T-cell (primary cell): Measurements from ENCODE around the gene PELI3. TPM values are rescaled to one million over a fixed set of nuclear protein-coding genes. Genes with fewer than 3 reads are reported as not detected.
A peak's percentile ranks its signal among the peaks of the same experiment; 100 is the strongest.

Experiments used
- ATAC-seq, 4 experiments: fragments of 200-7000 bp in 3 of 4; fragments of 150-1000 bp in 1 of 4; cut with Tn5 transposase; replicated peaks in 1 of 4; 1 replicate in 3 of 4; 2 replicates in 1 of 4; pipeline ENCODE4 v1.10.0; 2021; ENCODE audit warnings: moderate library complexity in 3 of 4, mild to moderate bottlenecking in 2 of 4, moderate number of reproducible peaks in 1 of 4
- CTCF ChIA-PET, 2 donors: fragments of 300-600 bp; sonication (Branson Sonifier 250); formaldehyde crosslinking; loops; one replicate each; lab custom pipeline; 2022; ENCODE audit warnings: antibody characterized with exemption in 2 of 2; lab: Charles Lee
- POLR2A ChIA-PET, 2 donors: fragments of 300-600 bp; sonication (Branson Sonifier 250); formaldehyde crosslinking; loops; one replicate each; lab custom pipeline; 2022; ENCODE audit warnings: antibody characterized with exemption in 2 of 2; lab: Charles Lee
- DNase-seq, 35 experiments: peaks; one replicate each; pipeline versions ENCODE4 v3.0.0 to v3.0.0-alpha.2; 2013 to 2023
- H3K27ac ChIP-seq: one replicate; pipeline ENCODE4 v1.5.1; 2013; ENCODE audit warnings: low read length
- H3K27me3 ChIP-seq, 2 experiments: replicated peaks in 1 of 2; 1 replicate in 1 of 2; 2 replicates in 1 of 2; pipeline versions ENCODE4 v1.6.1 to v1.7.0; 2013; ENCODE audit warnings: low read length in 1 of 2, mixed read lengths in 1 of 2; ENCODE audit not compliant: control insufficient read depth in 2 of 2, insufficient read depth in 2 of 2; ENCODE audit errors: extremely low read depth in 1 of 2
- H3K36me3 ChIP-seq, 2 donors: 1 replicate in 1 of 2; 2 replicates in 1 of 2; pipeline versions ENCODE4 v1.6.1 to v1.7.0; 2013; ENCODE audit warnings: low read length in 1 of 2; ENCODE audit not compliant: control insufficient read depth in 2 of 2, insufficient read depth in 1 of 2; ENCODE audit errors: extremely low read depth in 1 of 2
- H3K4me1 ChIP-seq, 2 experiments: 1 replicate in 1 of 2; 2 replicates in 1 of 2; pipeline versions ENCODE4 v1.6.1 to v1.7.0; 2013; ENCODE audit warnings: low read length in 2 of 2, mixed read lengths in 1 of 2; ENCODE audit not compliant: insufficient read depth in 2 of 2, control insufficient read depth in 1 of 2; ENCODE audit errors: extremely low read depth in 1 of 2
- H3K4me3 ChIP-seq, 2 donors: 1 replicate in 1 of 2; 2 replicates in 1 of 2; pipeline versions ENCODE4 v1.5.1 to v1.7.0; 2013; ENCODE audit warnings: mild to moderate bottlenecking in 2 of 2, low read length in 1 of 2, moderate library complexity in 1 of 2; ENCODE audit not compliant: control insufficient read depth in 1 of 2; ENCODE audit errors: extremely low read depth in 1 of 2
- H3K9me3 ChIP-seq: 2 replicates; pipeline ENCODE4 v1.7.0; 2013
- H3K27ac Mint-ChIP-seq, 2 donors: one replicate each; pipeline ENCODE4 v1.8.0; 2020 to 2021; ENCODE audit warnings: mild to moderate bottlenecking in 2 of 2, mixed read lengths in 2 of 2
- H3K27me3 Mint-ChIP-seq, 2 donors: one replicate each; pipeline ENCODE4 v1.8.0; 2021 to 2022; ENCODE audit warnings: mixed read lengths in 2 of 2
- H3K36me3 Mint-ChIP-seq: one replicate; pipeline ENCODE4 v1.8.0; 2021; ENCODE audit warnings: mixed read lengths
- H3K4me1 Mint-ChIP-seq, 3 donors: one replicate each; pipeline ENCODE4 v1.8.0; 2020 to 2022; ENCODE audit warnings: mixed read lengths in 3 of 3, mild to moderate bottlenecking in 1 of 3
- H3K4me3 Mint-ChIP-seq, 3 donors: one replicate each; pipeline ENCODE4 v1.8.0; 2020 to 2022; ENCODE audit warnings: mild to moderate bottlenecking in 3 of 3, mixed read lengths in 3 of 3, moderate library complexity in 3 of 3
- H3K9me3 Mint-ChIP-seq, 3 donors: one replicate each; pipeline ENCODE4 v1.8.0; 2020 to 2022; ENCODE audit warnings: mixed read lengths in 3 of 3
- WGBS: methylation state at CpG from one replicate; pipeline ENCODE4 v1.1.5; 2013; ENCODE audit warnings: missing lambda C conversion rate; ENCODE audit not compliant: insufficient coverage; 5-methylcytosine and 5-hydroxymethylcytosine counted together
- total RNA-seq, 35 experiments: library from RNA in 6 of 35; stranded (reverse) in 6 of 35; fragments of 120-200 nt in 1 of 35; gene quantifications; one replicate each; pipeline versions ENCODE4 v1.2.1 to v1.2.4 and lab custom pipeline; 2013 to 2026

PELI3 gene
- total RNA-seq, 5 donors from 2014 or later (not counting 1 experiment from before 2014, with no cell fraction given) = 12.9 to 22.0 (median 13.8) TPM

GRCh38 chr11:66420671-66421476, 45.8 kb upstream of the PELI3 start, which contains the start of gene NPAS4:
Gene NPAS4 (plus strand): TSS chr11:66421035. CDS start chr11:66421180, 145 bp downstream.
- Histone ChIP-seq H3K27ac (no peak within 1 kb of the TSS), H3K4me1 (peaks cover 0 to 14% of the 10 kb centered on the region in 2 experiments), H3K27me3 (peaks cover 5 to 53% of the 10 kb centered on the region in 2 experiments), H3K4me3 (no peak within 1 kb of the TSS), H3K9me3 (no peaks in the 10 kb centered on the region), H3K36me3 (no peaks in the 10 kb centered on the region)
- H3K4me1 Mint-ChIP-seq = peaks cover 6 to 11% (median 9%) of the 10 kb centered on the region in 3 donors
- CTCF ChIA-PET = interaction anchor here in 1 of 2 donors (0.7 to 1.2 kb wide), 6 partner anchors 10 to 132 kb away, joined by 3 to 4 read pairs (median 3); partner anchors contain the start of genes MRPL11 and YIF1A
- ATAC-seq (no peak), DNase-seq (no peak)
- POLR2A ChIA-PET = no interaction called here
- H3K36me3 Mint-ChIP-seq = no peaks in the 10 kb centered on the region
- H3K9me3 Mint-ChIP-seq = peaks cover 0 to 11% (median 0%) of the 10 kb centered on the region in 3 donors
- 24% methylated on average over 50 of the region's 71 CpGs for WGBS
- H3K27ac Mint-ChIP-seq = no peak within 1 kb of the TSS
- H3K4me3 Mint-ChIP-seq = no peak within 1 kb of the TSS
- peaks cover 34 to 35% of the 10 kb centered on the region in 2 donors for H3K27me3 Mint-ChIP-seq

DNA sequence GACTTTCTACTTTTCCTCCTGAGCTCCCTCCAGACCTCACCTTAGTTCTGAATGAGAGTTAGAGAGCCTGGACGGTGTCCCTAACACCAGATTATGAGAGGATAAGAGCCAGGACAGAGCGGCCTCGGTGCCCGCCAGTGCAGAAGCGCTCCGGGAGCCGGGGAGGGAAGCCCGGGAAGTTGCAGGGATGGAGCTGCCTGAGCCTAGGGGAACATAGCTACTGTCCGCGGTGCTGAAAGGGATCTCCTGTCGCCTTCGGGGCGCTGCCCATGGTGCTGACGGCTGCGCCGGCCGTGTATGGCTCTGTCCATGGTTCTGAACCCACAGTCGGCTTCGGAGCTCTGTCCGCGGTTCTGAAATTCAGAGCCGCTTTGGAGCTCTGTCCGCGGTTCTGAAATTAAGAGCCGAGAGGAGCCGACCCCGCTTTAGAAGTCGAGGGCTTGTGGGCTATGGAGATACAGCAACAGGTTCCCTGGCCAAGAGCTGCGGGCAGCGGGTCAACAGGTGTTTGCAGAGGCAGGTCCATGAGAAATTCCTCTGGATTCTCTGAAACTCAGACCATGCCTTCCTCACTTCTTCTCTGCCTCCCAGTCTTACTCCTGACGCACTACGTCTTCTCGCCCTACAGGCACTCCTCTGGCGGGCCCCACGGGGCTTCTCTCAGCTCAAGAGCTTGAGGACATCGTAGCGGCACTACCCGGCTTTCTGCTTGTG, 45.1 kb upstream of the PELI3 start:
- ChIA-PET CTCF (interaction anchor here in 1 of 2 donors (0.7 to 1.2 kb wide), 6 partner anchors 11 to 132 kb away, joined by 3 to 4 read pairs (median 3); partner anchors contain the start of genes MRPL11 and YIF1A), POLR2A (no interaction called here)
- peak; percentile 66 to 95 (median 84) for DNase-seq
- Histone ChIP-seq H3K36me3 (no peaks in the 10 kb centered on the region), H3K4me1 (peaks cover 0 to 14% of the 10 kb centered on the region in 2 experiments), H3K27me3 (peaks cover 5 to 52% of the 10 kb centered on the region in 2 experiments), H3K4me3 (no peak overlapping the region), H3K27ac (no peak overlapping the region), H3K9me3 (no peaks in the 10 kb centered on the region)
- no peaks in the 10 kb centered on the region for H3K36me3 Mint-ChIP-seq
- H3K9me3 Mint-ChIP-seq = peaks cover 0 to 11% (median 0%) of the 10 kb centered on the region in 3 donors
- H3K4me1 Mint-ChIP-seq = peaks cover 6 to 11% (median 9%) of the 10 kb centered on the region in 3 donors
- no peak overlapping the region for H3K27ac Mint-ChIP-seq
- ATAC-seq = peak; percentile 79 to 94 (median 84)
- no peak overlapping the region for H3K4me3 Mint-ChIP-seq
- H3K27me3 Mint-ChIP-seq = peaks cover 27% of the 10 kb centered on the region in 2 donors
- 16% methylated on average over 36 of the region's 38 CpGs for WGBS

- H3K27me3 ChIP-seq = peaks cover 0 to 20% of the 10 kb centered on the region in 2 experiments
- Mint-ChIP-seq H3K9me3 (no peaks in the 10 kb centered on the region), H3K4me1 (peaks cover 0 to 5% (median 4%) of the 10 kb centered on the region in 3 donors), H3K27me3 (no peaks in the 10 kb centered on the region), H3K4me3 (no peak overlapping the region), H3K27ac (no peak overlapping the region), H3K36me3 (peaks cover under 1% of the 10 kb centered on the region)
- ATAC-seq (no peak), DNase-seq (no peak)
- ChIA-PET CTCF (interaction anchor here in 1 of 2 donors (0.7 kb wide), 1 partner anchor 12 kb away, joined by 3 read pairs; the partner anchor contains the start of gene MRPL11), POLR2A (no interaction called here)
- 73% methylated on average over 20 of the region's 23 CpGs for WGBS
- no peaks in the 10 kb centered on the region for H3K9me3 ChIP-seq
- H3K27ac ChIP-seq = no peak overlapping the region
- H3K4me1 ChIP-seq = peaks cover 0 to 2% of the 10 kb centered on the region in 2 experiments
- H3K36me3 ChIP-seq = no peaks in the 10 kb centered on the region
- H3K4me3 ChIP-seq = no peak overlapping the region
Observed at GRCh38 chr11:66426314-66426713, 40.4 kb upstream of the PELI3 start.

DNA sequence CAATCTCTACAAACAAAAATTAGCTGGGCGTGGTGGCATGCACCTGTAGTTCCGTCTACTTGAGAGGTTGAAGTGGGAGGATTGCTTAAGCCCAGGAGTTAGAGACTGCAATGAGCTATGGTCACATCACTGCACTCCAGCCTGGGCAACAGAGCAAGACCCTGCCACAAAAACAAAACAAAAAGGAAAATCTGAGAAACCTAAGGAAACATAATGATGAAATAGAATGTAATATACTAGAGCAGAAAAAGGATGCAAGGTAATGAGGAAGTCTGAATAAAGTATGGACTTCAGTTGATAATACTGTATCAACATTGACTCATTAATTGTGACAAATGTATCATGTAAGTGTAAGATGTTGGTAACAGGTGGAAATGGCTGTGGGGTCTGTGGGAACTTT, 37.8 kb upstream of the PELI3 start:
- WGBS = no CpG with 5 or more reads among the region's 2 CpGs
- no peak overlapping the region for H3K4me3 Mint-ChIP-seq
- POLR2A ChIA-PET = no interaction called here
- Histone ChIP-seq H3K27me3 (peaks cover 0 to 20% of the 10 kb centered on the region in 2 experiments), H3K4me1 (no peaks in the 10 kb centered on the region), H3K36me3 (peaks cover 3 to 5% of the 10 kb centered on the region in 2 donors), H3K4me3 (no peak overlapping the region), H3K9me3 (no peaks in the 10 kb centered on the region), H3K27ac (no peak overlapping the region)
- H3K4me1 Mint-ChIP-seq = peaks cover 0 to 2% (median 0%) of the 10 kb centered on the region in 3 donors
- ATAC-seq (no peak), DNase-seq (no peak)
- no peak overlapping the region for H3K27ac Mint-ChIP-seq
- H3K9me3 Mint-ChIP-seq = no peaks in the 10 kb centered on the region
- CTCF ChIA-PET = interaction anchor here in 1 of 2 donors (0.7 to 1.2 kb wide), 3 partner anchors 10 to 40 kb away, joined by 3 read pairs; partner anchors contain the start of gene MRPL11
- no peaks in the 10 kb centered on the region for H3K27me3 Mint-ChIP-seq
- peaks cover 11% of the 10 kb centered on the region for H3K36me3 Mint-ChIP-seq

DNA sequence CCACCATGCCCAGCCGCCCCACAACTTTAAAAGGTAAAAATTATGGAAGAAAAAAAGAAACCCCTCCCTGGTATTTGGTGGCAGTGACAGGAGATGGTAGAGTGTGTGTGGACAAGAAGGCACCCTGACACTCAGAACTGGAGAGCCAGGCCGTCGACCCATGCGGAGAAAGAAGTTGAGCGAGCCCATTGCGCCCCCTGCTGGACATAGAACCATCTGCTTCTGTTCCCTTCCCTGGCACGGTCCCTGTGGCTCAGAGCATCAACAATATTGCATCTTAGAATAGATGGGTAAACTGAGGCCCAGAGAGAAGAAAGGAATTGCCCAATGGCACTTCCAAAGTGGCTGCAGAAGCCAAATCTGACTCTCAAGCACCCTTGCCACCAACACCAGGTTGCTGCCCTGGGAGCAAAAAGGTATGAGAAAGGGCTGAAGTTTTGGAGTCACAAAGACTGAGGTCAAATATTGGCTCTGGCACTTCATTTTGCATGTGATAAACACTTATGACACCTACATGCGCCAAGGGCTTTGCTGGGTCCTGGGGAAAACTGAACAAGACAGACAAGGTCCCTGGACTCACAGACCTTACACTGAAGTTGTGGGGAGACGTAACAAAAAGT, 36.6 kb upstream of the PELI3 start:
- peak; percentile 54 to 79 (median 68) for ATAC-seq
- Histone ChIP-seq H3K4me3 (no peak overlapping the region), H3K27me3 (peaks cover 0 to 11% of the 10 kb centered on the region in 2 experiments), H3K9me3 (no peaks in the 10 kb centered on the region), H3K27ac (no peak overlapping the region), H3K4me1 (no peaks in the 10 kb centered on the region), H3K36me3 (peaks cover 4 to 8% of the 10 kb centered on the region in 2 donors)
- H3K27ac Mint-ChIP-seq = no peak overlapping the region
- peaks cover 14% of the 10 kb centered on the region for H3K36me3 Mint-ChIP-seq
- CTCF ChIA-PET = interaction anchor here (0.7 to 1.0 kb wide), 3 partner anchors 36 to 54 kb away, joined by 5 to 6 read pairs (median 6); partner anchors contain the start of gene PELI3 (in 2 of the 2)
- 25% methylated on average over 7 of the region's 9 CpGs for WGBS
- POLR2A ChIA-PET = no interaction called here
- H3K4me3 Mint-ChIP-seq = no peak overlapping the region
- peaks cover 0 to 2% (median 0%) of the 10 kb centered on the region in 3 donors for H3K4me1 Mint-ChIP-seq
- no peaks in the 10 kb centered on the region for H3K9me3 Mint-ChIP-seq
- no peaks in the 10 kb centered on the region for H3K27me3 Mint-ChIP-seq
- peak; percentile 14 to 85 (median 59) for DNase-seq
